ENCODE data around the gene CDC23. TPM values are rescaled to one million over a fixed set of nuclear protein-coding genes. Genes with fewer than 3 reads are reported as not detected.
"Not testable (repeated sequence)": the region's sequence is repeated elsewhere in the genome, so short reads cannot be mapped to it uniquely, and the experiment has no call there.

CDC23 gene
- total and polyA plus RNA-seq, 7 donors = 7.2 to 15.0 (median 13.4) TPM

DNA sequence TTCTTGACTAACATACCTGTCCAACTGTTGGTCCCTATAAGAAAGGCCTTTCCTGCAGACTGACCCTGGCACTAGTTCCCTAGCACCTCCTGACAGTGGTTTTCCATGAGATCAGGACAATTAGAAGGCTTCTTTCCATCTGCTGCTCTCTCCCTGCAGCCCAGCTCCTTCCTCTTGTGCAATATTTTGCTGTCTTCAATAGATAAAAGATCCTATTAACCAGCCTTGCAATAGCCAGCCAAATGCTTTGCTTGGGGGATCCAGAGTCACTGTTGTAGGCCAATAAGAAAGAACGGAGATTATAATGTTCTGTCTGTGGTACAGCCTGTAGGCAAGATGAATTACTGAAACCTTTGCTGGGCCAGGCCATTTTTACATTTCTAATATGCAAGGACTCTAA, 55.5 kb downstream of the CDC23 start:
- DNase-seq (no peak), ATAC-seq (no peak)
- 88 to 90% (median 90%) methylated on average over 1 of the region's 1 CpG for WGBS, 3 donors
- Histone ChIP-seq H3K27me3 (ENCODE audit: insufficient read depth in 3 of 3, low read length in 2 of 3) (no peaks in the 10 kb centered on the region), H3K9me3 (no peaks in the 10 kb centered on the region), H3K36me3 (ENCODE audit: insufficient read depth in 1 of 2, low read depth in 1 of 2) (peaks cover 20 to 68% of the 10 kb centered on the region in 2 donors), H3K4me3 (no peak overlapping the region), H3K27ac (no peak overlapping the region), H3K4me1 (no peaks in the 10 kb centered on the region)
- intact Hi-C loops (cut with DNase I) = no loop called here
- TF ChIP-seq, protein P1, sequence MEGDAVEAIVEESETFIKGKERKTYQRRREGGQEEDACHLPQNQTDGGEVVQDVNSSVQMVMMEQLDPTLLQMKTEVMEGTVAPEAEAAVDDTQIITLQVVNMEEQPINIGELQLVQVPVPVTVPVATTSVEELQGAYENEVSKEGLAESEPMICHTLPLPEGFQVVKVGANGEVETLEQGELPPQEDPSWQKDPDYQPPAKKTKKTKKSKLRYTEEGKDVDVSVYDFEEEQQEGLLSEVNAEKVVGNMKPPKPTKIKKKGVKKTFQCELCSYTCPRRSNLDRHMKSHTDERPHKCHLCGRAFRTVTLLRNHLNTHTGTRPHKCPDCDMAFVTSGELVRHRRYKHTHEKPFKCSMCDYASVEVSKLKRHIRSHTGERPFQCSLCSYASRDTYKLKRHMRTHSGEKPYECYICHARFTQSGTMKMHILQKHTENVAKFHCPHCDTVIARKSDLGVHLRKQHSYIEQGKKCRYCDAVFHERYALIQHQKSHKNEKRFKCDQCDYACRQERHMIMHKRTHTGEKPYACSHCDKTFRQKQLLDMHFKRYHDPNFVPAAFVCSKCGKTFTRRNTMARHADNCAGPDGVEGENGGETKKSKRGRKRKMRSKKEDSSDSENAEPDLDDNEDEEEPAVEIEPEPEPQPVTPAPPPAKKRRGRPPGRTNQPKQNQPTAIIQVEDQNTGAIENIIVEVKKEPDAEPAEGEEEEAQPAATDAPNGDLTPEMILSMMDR (IDR thresholded peaks at IDR 0.05) = no peak

DNA sequence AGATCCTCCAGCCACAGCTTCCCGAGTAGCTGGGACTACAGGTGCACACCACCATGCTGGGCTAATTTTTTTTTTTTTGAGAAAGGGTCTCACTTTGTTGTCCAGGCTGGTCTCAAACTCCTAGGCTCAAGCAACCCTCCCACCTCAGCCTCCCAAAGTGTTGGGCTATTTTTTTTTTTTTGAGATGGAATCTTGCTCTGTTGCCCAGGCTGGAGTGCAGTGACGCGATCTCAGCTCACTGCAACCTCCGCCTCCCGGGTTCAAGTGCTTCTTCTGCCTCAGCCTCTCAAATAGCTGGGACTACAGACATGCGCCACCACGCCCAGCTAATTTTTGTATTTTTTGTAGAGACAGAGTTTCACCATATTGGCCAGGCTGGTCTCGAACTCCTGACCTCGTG, 57.1 kb downstream of the CDC23 start:
- peaks cover 14 to 51% of the 10 kb centered on the region in 2 donors for H3K36me3 ChIP-seq (ENCODE audit: insufficient read depth in 1 of 2, low read depth in 1 of 2)
- 96 to 98% (median 97%) methylated on average over 9 of the region's 9 CpGs for WGBS, 3 donors
- ATAC-seq = not testable (repeated sequence)

DNA sequence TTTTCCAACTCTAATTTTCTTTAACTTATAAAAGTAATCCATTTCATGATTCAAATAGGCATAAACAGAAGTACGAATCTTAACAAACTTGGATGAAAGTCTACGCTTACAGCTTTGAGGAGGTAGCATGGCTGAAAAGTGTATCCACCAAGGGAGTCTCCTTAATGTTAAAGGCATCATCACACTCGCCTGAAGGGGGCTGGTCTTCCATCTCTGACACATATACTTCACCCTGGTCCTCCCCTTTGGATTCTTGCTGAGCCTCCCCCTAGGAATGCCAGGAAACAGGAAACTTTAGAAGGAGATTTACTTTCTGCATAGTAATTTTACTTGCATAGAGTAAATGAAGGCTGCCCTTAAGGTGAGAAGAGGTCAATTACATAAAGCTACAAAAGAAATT, 63.6 kb downstream of the CDC23 start:
- Histone ChIP-seq H3K27ac (no peak overlapping the region), H3K4me3 (no peak overlapping the region), H3K9me3 (no peaks in the 10 kb centered on the region), H3K4me1 (no peaks in the 10 kb centered on the region), H3K27me3 (ENCODE audit: insufficient read depth in 3 of 3, low read length in 2 of 3) (no peaks in the 10 kb centered on the region), H3K36me3 (ENCODE audit: insufficient read depth in 1 of 2, low read depth in 1 of 2) (no peaks in the 10 kb centered on the region)
- no peak for ATAC-seq
- TF ChIP-seq, protein P1 (IDR thresholded peaks at IDR 0.05) = no peak
- no peak for DNase-seq
- 55 to 62% (median 56%) methylated on average over 3 of the region's 3 CpGs for WGBS, 3 donors
- intact Hi-C loops (cut with DNase I) = no loop called here

More for the DNA sequence above, 57.1 kb downstream of the CDC23 start:
- H3K4me3 ChIP-seq; intact Hi-C loops (cut with DNase I); H3K27me3 ChIP-seq (ENCODE audit: insufficient read depth in 3 of 3, low read length in 2 of 3); H3K9me3 ChIP-seq; H3K4me1 ChIP-seq; DNase-seq; H3K27ac ChIP-seq: not testable (repeated sequence)

DNA sequence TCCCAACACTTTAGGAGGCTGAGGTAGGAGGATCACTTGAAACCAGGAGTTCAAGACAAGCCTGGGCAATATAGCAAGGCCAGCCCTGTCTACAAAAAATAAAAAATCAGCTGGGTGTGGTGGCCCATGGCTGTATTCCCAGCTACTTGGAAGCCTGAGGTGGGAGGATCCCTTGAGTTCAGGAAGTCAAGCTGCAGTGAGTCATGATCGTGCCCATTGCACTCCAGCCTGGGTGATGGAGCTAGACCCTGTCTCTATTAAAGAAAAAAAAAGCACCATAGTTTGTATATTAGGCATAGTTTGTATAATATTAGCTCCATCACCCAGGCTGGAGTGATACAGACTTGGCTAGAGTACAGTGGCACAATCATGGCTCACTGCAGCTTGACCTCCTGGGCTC, 64.3 kb downstream of the CDC23 start:
- Histone ChIP-seq H3K27me3 (ENCODE audit: insufficient read depth in 3 of 3, low read length in 2 of 3) (no peaks in the 10 kb centered on the region), H3K4me1 (no peaks in the 10 kb centered on the region), H3K4me3 (no peak overlapping the region), H3K9me3 (no peaks in the 10 kb centered on the region), H3K27ac (no peak overlapping the region), H3K36me3 (ENCODE audit: insufficient read depth in 1 of 2, low read depth in 1 of 2) (no peaks in the 10 kb centered on the region)
- peak in 1 of 4 donors; percentile 37 for ATAC-seq
- intact Hi-C loops (cut with DNase I) = no loop called here
- DNase-seq = peak in 1 of 2 donors; percentile 19
- 30 to 57% (median 36%) methylated on average over 1 of the region's 1 CpG for WGBS, 3 donors
- TF ChIP-seq, protein P1 (IDR thresholded peaks at IDR 0.05) = no peak

GRCh38 chr5:138143578-138143977, 69.5 kb downstream of the CDC23 start:
- H3K36me3 ChIP-seq (ENCODE audit: insufficient read depth in 1 of 2, low read depth in 1 of 2); H3K4me1 ChIP-seq; ATAC-seq; H3K9me3 ChIP-seq; H3K27ac ChIP-seq; H3K27me3 ChIP-seq (ENCODE audit: insufficient read depth in 3 of 3, low read length in 2 of 3); intact Hi-C loops (cut with DNase I); H3K4me3 ChIP-seq; DNase-seq: not testable (repeated sequence)
- WGBS, 3 donors = 79 to 89% (median 88%) methylated on average over 6 of the region's 6 CpGs

- H3K27ac ChIP-seq = no peak overlapping the region
- intact Hi-C loops (cut with DNase I) = no loop called here
- no peak for DNase-seq
- WGBS, 3 donors = 66 to 80% (median 74%) methylated on average over 1 of the region's 1 CpG
- TF ChIP-seq, protein P1 (IDR thresholded peaks at IDR 0.05) = no peak
- H3K4me3 ChIP-seq = no peak overlapping the region
- peaks cover 6% of the 10 kb centered on the region for H3K4me1 ChIP-seq
- no peaks in the 10 kb centered on the region for H3K27me3 ChIP-seq (ENCODE audit: insufficient read depth in 3 of 3, low read length in 2 of 3)
- ATAC-seq = no peak
- no peaks in the 10 kb centered on the region for H3K36me3 ChIP-seq (ENCODE audit: insufficient read depth in 1 of 2, low read depth in 1 of 2)
- no peaks in the 10 kb centered on the region for H3K9me3 ChIP-seq
These were observed 71.4 kb downstream of the CDC23 start for GRCh38 chr5:138141734-138142133.

Data from psoas muscle (tissue), 8 donors.